ENCODE results near the gene TMUB1.

Gene TMUB1

GRCh38 chr7:151120896-151121295 is 37.6 kb upstream of the TMUB1 start:
- DNase-seq, result peak; percentile 46

GRCh38 chr7:151119902-151120301 is 36.6 kb upstream of the TMUB1 start:
- no peak for DNase-seq

GRCh38 chr7:151119055-151119415 is 35.7 kb upstream of the TMUB1 start:
- no peak for DNase-seq

GRCh38 chr7:151118108-151119054 is 35.1 kb upstream of the TMUB1 start:
- no peak for DNase-seq

GRCh38 chr7:151117565-151117964 is 34.3 kb upstream of the TMUB1 start:
- no peak for DNase-seq

- DNase-seq, result no peak
Observed at GRCh38 chr7:151116603-151117440, 33.5 kb upstream of the TMUB1 start.

- DNase-seq, result no peak
Observed at GRCh38 chr7:151115836-151116418, 32.6 kb upstream of the TMUB1 start.

GRCh38 chr7:151115121-151115835 is 32.0 kb upstream of the TMUB1 start:
- DNase-seq, result no peak

GRCh38 chr7:151114151-151115090 is 31.1 kb upstream of the TMUB1 start:
- no peak for DNase-seq

- DNase-seq, result no peak
Observed at GRCh38 chr7:151113344-151114150, 30.3 kb upstream of the TMUB1 start.

GRCh38 chr7:151110941-151111645 is 27.8 kb upstream of the TMUB1 start:
- DNase-seq, result peak; percentile 84

GRCh38 chr7:151110236-151110940 is 27.1 kb upstream of the TMUB1 start:
- no peak for DNase-seq

- no peak for DNase-seq
Observed at GRCh38 chr7:151109094-151110048, 26.1 kb upstream of the TMUB1 start.

GRCh38 chr7:151107882-151108281 is 24.6 kb upstream of the TMUB1 start:
- DNase-seq, result no peak

GRCh38 chr7:151104411-151105235 is 21.3 kb upstream of the TMUB1 start:
- DNase-seq, result no peak

- no peak for DNase-seq
Observed at GRCh38 chr7:151103973-151104372, 20.7 kb upstream of the TMUB1 start.

GRCh38 chr7:151102991-151103390 is 19.7 kb upstream of the TMUB1 start:
- DNase-seq, result no peak
